Measurements from ENCODE around the gene STAT2.
"Not testable (repeated sequence)": the region's sequence is repeated elsewhere in the genome, so short reads cannot be mapped to it uniquely, and the experiment has no call there.

The STAT2 gene

DNA sequence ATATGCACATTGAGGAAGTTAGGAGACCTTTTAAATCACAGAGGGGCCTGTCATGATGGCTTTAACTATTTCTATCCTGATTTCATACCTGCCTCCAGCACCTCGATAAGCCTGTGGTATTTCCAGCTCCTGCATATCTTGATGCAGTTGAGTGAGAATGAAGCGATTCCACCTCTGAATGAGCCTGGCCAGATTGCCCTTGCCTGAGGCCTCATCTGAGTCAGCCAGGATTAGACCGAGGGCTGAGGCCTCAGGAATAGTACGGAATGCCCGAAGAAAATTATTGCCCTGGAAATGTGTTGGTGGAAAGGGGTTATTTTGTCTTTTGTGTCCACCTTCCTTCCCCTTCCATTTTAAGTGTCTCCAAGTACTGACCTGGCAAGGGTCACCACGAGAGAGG, 35.7 kb downstream of the STAT2 start:
- no peak for DNase-seq

DNA sequence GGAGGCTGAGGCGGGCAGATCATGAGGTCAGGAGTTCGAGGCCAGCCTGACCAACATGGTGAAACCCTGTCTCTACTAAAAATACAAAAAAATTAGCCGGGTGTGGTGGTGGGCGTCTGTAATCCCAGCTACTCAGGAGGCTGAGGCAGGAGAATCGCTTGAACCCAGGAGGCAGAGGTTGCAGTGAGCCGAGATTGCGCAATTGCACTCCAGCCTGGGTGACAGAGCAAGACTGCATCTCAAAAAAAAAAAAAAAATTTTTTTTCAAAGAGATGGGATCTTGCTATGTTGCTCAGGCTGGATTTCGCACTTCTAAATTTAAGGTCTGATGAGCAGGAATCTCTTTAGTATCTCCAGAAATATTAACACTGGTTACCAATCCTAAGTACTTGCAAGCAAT, 38.3 kb downstream of the STAT2 start:
- DNase-seq = not testable (repeated sequence)

DNA sequence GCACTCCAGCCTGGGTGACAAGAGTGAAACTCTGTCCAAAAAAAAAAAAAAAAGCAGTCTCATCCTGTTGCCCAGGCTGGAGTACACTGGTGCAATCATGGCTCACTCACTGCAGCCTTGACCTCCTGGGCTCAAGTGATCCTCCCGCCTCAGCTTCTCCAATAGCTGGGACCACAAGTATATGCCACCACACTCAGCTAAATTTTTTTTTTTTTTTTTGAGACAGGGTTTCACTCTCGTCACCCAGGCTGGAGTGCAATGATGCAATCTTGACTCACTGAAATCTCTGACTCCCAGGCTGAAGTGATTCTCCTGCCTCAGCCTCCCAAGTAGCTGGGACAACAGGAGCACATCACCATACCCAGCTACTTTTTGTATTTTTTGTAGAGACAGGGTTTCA, 38.9 kb downstream of the STAT2 start:
- no peak for DNase-seq

DNA sequence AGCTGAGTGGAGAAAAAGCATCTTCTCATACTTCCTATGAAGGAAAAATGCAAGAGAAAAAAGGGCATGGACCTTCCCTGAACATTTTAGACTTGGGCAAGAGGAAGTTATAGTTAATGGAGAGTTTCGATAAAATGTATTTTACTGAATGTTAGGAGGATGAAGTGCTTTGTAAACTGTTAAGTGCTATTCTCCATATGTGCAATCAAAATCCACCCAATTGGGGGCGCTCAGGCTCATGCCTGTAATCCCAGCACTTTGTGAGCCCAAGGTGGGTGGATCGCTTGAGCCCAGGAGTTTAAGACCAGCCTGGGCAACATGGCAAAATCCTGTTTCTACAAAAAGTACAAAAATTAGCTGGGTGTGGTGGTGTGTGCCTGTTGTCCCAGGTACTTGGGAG, 42.2 kb downstream of the STAT2 start:
- no peak for DNase-seq

DNA sequence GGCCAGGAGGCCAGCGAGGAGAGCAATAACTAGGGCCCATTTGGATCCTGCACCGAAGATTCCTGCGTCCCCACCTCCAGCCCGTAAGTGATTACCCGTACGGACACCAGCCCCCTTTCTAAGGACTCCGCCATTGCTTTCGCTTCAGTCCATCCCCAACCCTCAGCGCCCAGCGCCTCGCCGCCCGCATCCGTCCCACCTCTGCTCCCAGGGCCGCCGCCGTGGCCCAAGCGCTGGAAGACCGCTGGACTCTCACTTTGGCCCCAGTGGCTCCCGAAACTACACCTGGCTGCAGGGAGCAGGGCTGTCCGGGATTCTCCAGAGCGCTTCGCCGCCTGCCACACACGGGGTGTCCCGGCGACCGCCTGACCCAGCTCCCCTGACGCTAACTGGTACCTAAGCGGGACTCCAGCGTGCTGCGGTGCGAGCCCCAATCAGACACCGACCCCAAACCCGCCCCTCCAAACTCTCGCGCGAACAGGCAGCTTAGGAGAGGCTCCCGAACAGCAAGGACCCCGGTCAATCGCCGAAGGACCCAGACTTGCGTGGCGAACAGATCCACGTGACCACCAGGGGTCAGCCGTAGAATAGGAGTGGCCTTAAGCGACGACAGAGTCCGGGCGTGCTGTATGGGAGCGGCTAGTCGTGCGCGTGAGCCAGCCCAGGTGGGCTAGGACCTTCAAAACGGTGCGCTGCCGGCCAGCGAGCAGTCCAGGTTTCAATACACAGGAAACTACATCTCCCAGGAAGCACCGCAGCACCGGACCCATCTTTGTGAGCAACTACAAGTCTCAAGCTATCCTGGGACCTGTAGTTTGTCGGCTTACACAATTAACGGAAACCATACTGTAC, 44.1 kb downstream of the STAT2 start, which contains the start of gene CNPY2:
CNPY2 (minus strand) TSS at position 367 of the 852 bp plus-strand sequence. CDS start 771 bp downstream, outside the sequence.
- peak; percentile 95 for DNase-seq

DNA sequence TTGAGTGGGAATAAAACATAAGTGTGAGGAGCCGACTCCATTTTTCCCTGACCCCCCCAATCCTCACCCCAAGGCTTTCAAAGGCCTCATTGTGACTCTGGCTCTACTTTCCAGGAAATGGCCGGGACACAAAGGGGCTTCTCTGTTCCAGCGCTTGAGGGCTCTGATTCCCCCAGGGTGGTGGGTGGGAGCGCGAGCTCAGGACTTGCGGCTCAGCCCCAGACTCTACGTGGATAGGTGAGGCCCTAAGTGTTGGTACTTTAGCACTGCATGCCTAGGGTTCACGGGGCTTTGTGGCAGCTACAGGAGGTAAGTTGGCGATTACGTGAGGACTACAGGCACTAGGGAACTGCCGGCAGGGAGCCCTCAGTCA, 44.7 kb downstream of the STAT2 start:
- DNase-seq = no peak

DNA sequence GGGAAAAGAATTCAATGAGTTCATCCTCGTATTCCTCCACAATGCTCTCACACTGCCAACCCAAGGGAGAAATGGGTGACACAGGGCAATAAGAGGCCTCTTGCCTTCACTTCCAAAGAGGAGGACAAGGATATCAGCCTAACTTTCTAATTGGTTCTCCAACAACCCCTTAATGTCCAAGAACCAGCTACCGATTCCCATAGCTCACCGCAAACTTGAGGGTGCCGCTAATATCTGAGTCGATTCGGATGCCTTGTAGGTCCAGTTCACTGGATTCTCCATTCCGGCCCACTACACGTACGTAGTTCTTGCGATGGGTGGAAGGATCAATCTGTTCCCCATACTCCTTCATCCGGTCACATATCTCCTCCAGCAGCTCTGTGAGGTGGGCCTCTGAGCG, 48.9 kb downstream of the STAT2 start:
- DNase-seq = no peak

DNA sequence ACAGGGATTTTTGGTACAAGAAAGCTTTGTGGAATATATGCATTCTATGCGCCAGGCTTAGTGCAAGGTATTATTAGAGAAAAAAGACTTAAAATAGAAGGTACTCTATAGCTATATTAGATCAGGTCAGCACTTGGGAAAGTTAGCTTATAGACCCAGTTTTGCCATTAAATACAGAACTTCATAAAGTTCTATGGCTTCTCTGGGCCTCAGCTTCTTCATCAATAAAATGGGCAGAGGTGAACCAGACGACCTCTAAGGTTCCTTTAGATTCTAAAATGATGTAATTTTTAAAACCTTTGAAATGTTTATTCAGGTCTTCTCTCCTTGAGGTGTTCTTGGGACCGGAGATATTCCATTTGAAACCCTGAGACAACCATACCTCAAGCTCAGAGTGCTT, 51.2 kb downstream of the STAT2 start:
- no peak for DNase-seq

DNA sequence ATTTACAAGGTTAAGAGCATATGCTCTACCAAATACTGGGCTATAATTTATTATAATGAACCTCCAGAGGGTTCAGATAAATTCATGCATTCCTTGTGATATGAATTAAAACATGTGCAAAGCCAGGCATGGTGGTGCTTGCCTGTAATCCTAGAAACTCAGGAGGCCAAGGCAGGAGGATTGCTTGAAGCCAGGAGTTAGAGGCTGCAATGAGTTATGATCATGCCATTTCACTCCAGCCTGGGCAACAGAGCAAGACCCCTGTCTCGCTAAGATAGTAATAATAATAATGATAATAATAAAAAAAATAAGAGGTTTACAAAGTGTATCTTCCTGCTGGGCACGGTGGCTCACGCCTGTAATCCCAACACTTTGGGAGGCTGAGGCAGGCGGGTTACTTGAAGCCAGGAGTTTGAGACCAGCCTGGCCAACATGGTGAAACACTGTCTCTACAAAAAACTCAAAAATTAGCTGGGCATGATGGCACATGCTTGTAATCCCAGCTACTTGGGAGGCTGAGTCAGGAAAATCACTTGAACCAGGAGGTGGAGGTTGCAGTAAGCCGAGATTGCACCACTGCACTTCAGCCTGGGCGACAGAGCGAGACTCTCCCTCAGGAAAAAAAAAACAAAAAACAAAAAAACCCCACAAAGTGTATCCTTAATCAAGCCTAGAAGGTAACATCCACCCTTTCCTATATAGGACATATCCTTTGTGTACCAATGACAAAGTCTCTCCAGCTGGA, 52.5 kb downstream of the STAT2 start:
- no peak for DNase-seq

DNA sequence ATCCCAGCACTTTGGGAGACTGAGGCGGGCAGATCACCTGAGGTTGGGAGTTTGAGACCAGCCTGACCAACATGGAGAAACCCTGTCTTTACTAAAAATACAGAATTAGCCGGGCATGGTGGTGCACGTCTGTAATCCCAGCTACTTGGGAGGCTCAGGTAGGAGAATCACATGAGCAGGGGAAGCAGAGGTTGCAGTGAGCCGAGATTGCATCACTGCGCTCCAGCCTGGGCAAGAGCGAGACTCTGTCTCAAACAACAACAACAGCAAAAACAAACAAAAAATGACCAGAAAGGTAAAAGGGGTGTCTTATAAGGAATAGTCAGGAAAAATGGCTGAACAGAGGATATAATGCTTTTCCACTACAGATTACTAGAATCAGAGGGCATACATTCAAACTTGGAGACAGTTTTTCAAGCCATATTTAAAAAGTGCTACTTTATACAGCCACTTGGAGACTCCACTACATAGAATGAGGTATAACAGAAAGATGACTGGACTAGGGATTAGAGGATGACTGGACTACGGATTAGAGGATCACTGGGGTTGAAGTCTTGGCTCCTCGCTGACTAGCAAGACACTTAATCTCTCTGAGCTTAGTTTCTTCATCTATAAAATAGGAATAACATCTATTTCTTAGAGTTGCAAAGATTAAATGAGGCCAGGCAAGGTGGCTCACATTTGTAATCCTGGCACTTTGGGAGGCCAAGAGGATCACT, 54.9 kb downstream of the STAT2 start:
- DNase-seq = no peak

DNA sequence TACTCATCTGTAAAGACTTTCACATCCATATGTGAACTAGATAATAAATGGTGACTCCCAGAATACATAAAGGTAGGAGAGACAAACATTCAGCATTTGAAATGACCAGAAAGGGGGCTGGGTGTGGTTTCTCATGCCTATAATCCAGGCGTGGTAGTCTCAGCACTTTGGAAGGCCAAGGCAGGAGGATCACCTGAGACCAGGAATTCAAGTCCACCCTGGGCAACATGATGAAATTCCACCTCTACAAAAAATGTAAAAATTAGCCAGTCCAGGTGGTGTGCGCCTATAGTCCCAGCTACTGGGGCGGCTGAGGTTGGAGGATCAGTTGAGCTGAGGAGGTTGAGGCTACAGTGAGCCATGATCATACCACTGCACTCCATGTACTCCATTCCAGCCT, 55.6 kb downstream of the STAT2 start:
- no peak for DNase-seq

DNA sequence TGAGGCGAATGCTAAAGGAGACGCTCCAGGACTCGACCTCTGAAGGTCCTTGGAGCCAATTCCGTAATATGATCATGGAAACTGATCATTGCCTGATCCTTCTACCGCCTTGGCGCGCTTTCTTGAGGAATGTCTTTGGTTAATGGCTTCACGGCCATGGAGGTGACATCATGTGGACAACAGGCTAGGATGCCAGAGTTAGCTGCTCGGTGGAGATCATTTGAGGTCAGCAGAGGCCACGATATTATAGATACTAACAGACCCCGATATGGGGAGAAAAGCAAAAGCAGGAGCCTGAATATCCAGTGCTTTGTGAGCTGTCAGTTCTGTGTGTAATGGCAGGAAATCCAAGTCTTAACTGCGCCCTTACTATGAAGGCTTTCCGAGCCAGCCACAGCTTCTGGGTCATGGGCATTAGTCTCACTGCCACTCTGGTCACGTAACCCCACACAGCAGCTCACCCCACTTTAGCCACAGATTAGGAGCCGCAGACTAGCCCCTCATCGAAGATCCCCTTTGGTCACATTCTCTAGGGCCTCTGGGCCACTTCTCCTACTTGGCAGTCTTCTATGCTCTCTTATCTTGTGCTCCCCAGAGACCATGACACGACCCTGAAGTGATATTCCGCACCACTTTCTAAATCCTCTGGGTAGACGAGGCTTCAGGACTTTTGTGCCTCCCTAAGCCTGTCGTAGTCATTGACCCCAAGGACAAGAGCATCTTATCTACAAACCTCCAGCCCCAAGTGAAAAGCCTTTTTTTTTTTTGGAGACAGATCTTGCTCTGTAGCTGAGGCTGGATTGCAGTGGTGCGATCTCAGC, 59.1 kb downstream of the STAT2 start:
- DNase-seq = no peak

DNA sequence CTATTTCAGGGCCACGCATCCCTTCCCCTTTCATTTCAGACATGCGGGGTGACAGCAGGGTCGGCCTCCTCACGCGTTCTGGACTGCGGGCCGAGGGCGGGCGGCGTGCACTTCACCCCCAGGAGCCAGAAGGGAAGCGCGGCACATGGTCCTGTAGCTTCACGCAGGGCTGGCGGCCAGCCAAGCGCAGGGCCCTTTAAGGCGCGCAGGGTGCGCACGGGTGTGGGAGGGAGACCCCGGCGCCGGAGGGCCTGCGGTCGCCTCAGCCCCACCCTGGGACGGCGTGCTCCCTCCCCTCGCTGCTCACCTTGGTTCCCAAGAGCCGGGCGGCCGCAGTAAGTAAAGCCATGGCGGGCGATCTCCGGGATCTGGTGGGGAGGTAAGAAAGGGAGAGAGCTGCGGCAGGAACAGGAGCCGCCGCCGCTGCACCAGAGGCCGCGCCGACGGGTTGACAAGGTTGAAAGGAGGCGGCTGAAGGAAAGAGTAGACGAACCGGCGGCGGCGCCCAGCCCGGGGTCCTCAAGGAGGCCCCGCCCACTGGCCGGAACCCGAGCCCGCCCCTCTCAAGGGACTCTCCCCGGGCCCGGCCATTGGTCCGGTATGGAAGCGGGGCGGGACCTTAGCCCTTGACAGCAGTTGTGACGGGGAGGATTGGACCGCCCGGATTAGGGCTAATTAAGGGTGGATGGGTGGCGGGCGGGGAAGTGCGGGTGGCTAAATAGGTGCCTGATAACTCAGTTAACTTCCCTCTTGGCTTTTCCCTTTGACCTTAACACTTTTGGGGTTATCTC, 59.9 kb downstream of the STAT2 start, which contains the start of gene CS:
CS (minus strand) TSS at position 478 of the 791 bp plus-strand sequence; CDS start at position 349, 129 bp downstream.
- DNase-seq = peak; percentile 98

DNA sequence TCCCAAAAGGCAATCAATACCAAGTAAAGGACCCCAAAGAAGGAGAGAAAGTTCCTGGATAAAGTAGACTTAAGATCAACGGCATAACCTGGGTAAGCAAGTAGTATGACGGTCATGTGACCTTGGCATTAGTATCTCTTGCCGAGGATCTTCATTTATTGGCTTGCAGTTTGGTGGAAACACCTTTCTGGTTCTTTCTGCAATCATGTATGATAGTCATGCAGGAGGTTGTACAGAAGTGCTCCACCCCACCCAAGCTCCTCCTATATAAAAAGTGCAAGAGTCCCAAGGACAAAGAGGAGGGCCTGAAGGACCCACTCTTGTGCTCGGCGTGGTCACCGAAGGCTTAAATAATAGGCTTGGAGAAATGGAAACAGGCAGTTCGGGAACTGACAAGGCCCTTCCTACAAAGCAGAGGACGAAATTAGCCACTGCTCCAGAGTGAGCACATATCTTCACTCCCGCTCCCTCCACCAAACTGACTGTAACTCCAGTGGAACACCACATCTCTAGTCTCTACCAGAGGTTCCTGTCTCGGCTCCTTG, 60.5 kb downstream of the STAT2 start:
- no peak for DNase-seq

DNA sequence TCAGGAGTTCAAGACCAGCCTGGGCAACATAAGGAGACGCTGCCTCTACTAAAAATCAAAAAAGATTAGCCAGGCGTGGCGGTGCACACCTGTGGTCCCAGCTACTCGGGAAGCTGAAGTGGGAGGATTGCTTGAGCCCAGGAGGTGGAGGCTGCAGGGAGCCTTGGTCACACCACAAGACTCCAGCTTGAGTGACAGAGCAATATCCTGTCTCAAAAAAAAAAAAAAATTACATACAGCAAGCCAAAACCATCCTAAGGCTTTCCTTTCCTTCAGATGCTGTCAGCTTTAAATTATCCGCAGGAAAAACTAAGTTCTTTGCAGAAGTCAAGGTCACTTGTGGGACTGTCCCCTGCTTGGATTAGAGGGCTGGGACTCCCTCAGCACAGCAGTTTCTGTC, 61.1 kb downstream of the STAT2 start:
- DNase-seq = no peak

DNA sequence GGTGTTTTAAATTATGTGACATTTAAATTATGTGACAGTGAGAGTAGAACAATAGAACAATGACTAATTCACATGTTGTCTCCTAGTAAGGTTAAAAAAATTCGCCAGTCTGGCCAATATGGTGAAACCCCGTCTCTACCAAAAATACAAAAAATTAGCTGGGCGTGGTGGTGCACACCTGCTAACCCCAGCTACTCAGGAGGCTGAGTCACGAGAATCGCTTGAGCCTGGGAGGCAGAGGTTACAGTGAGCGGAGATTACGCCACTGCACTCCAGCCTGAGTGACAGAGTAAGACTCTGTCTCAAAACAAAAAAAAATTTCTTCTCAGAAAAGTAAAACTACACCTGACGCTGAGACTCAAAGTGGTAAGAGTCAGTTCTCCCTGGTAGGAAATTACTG, 62.5 kb downstream of the STAT2 start:
- no peak for DNase-seq

DNA sequence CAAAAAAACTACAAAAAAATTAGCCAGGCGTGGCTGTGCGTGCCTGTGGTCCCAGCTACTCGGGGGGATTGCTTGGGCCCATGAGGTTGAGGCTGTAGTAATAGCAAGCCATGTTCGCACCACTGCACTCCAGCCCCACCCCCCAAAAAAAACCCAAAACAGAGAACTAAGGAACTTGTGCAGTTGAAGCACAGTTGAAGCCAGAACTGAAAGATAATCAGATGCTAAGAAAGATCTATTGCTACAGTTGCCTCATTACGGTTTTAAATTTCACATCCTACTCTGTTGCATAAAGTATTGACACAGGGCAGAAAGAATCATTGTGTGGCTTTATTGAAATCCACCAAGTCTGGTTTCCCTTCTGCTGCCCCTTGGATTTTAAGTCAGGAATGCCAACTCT, 63.6 kb downstream of the STAT2 start:
- no peak for DNase-seq

DNA sequence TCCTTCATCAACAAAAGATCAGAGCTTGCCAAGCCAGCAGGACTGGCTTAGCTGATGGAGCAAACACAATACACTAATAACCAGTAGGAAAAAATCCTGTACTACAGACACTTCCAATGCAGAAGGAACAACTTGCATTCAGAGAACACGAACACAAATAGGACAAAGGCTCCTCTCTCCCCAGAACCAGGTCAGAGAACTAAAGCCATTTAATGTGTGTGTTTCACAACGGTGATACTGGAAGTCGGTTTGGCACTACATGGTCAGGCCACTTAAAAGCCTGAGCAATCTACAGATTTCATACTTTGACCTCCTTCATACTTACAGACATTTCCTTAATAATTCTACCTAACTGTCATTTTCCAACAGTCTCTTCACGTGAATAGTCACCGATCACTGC, 66.1 kb downstream of the STAT2 start:
- DNase-seq = no peak

All from NCI-H510A (cell line).